Small intestine (tissue), 7 donors: ENCODE data around the gene DNAH10. TPM values are rescaled to one million over a fixed set of nuclear protein-coding genes. Genes with fewer than 3 reads are reported as not detected.

Experiments used
- DNase-seq, 2 donors: peaks; one replicate each; pipeline versions ENCODE4 v3.0.0 to v3.0.0-alpha.2; 2013
- FAIRE-seq: peaks from 2 replicates; lab custom pipeline; 2012; peaks lifted over from hg19 to GRCh38; lab: Jason Lieb, UNC
- H3K27ac ChIP-seq, 3 donors: one replicate each; pipeline ENCODE4 v1.5.1; 2013; ENCODE audit warnings: low read length in 2 of 3, mild to moderate bottlenecking in 2 of 3, control low read depth in 1 of 3, inconsistent platforms in 1 of 3, low read depth in 1 of 3, moderate library complexity in 1 of 3
- H3K27me3 ChIP-seq, 3 donors: one replicate each; pipeline ENCODE4 v1.6.1; 2013; ENCODE audit warnings: low read length in 3 of 3, inconsistent platforms in 1 of 3; ENCODE audit not compliant: control insufficient read depth in 3 of 3, insufficient read depth in 3 of 3
- H3K36me3 ChIP-seq, 3 donors: one replicate each; pipeline ENCODE4 v1.6.1; 2013; ENCODE audit warnings: low read length in 3 of 3, inconsistent platforms in 1 of 3, low read depth in 1 of 3, mild to moderate bottlenecking in 1 of 3, moderate library complexity in 1 of 3; ENCODE audit not compliant: control insufficient read depth in 3 of 3, insufficient read depth in 2 of 3
- H3K4me1 ChIP-seq, 3 donors: one replicate each; pipeline ENCODE4 v1.6.1; 2013; ENCODE audit warnings: low read length in 2 of 3, inconsistent platforms in 1 of 3, low read depth in 1 of 3, mild to moderate bottlenecking in 1 of 3, moderate library complexity in 1 of 3; ENCODE audit not compliant: control insufficient read depth in 3 of 3, insufficient read depth in 2 of 3
- H3K4me3 ChIP-seq, 3 donors: one replicate each; pipeline ENCODE4 v1.5.1; 2013; ENCODE audit warnings: low read length in 3 of 3, control low read depth in 1 of 3, inconsistent platforms in 1 of 3, low read depth in 1 of 3, mild to moderate bottlenecking in 1 of 3, moderate library complexity in 1 of 3
- H3K9me3 ChIP-seq, 2 donors: one replicate each; pipeline ENCODE4 v1.6.1; 2013; ENCODE audit warnings: low read depth in 1 of 2, low read length in 1 of 2; ENCODE audit not compliant: control insufficient read depth in 2 of 2, insufficient read depth in 1 of 2
- WGBS, 3 donors: extraction: QIAGEN DNeasy Blood & Tissue Kit; methylation state at CpG; one replicate each; pipeline ENCODE4 v1.1.7; 2013; 5-methylcytosine and 5-hydroxymethylcytosine counted together
- polyA plus RNA-seq, 4 donors: library from polyadenylated mRNA; stranded (reverse) in 3 of 4; unstranded in 1 of 4; fragments of 200-250 nt in 3 of 4; fragments of 120-200 nt in 1 of 4; gene quantifications; one replicate each; pipeline versions ENCODE4 v1.2.1 to v1.2.3, GENCODE V29; 2013
- donor health status: healthy with polysubstance abuse.
- donor health status: control.
- donor health status: control.
- donor health status: Bipolar disorder and iron deficiency.
- donor health status: healthy.

The DNAH10 gene
- polyA plus RNA-seq, 4 donors: 0.22 to 0.50 (median 0.45) TPM; not detected in 1

- Histone ChIP-seq H3K27ac (no peak overlapping the region), H3K4me3 (no peak overlapping the region), H3K9me3 (no peaks in the 10 kb centered on the region), H3K27me3 (no peaks in the 10 kb centered on the region), H3K36me3 (peaks cover 9 to 69% (median 23%) of the 10 kb centered on the region in 3 donors), H3K4me1 (no peaks in the 10 kb centered on the region)
- FAIRE-seq (no peak), DNase-seq (no peak)
- WGBS, 3 donors: 86 to 87% (median 86%) methylated on average over 5 of the region's 5 CpGs
Measured at GRCh38 chr12:123734268-123734667, 27.8 kb upstream of the DNAH10 start.

GRCh38 chr12:123741937-123742572, 20.0 kb upstream of the DNAH10 start:
- no peak overlapping the region for H3K4me3 ChIP-seq
- no peaks in the 10 kb centered on the region for H3K4me1 ChIP-seq
- DNase-seq: no peak
- H3K9me3 ChIP-seq: no peaks in the 10 kb centered on the region
- H3K27ac ChIP-seq: peak overlapping the region in 1 of 3 donors; percentile 44
- no peaks in the 10 kb centered on the region for H3K27me3 ChIP-seq
- no peak for FAIRE-seq
- WGBS, 3 donors: 80 to 91% (median 87%) methylated on average over 14 of the region's 14 CpGs
- peaks cover 16 to 63% (median 25%) of the 10 kb centered on the region in 3 donors for H3K36me3 ChIP-seq

- H3K4me3 ChIP-seq: no peak overlapping the region
- no peaks in the 10 kb centered on the region for H3K9me3 ChIP-seq
- DNase-seq (no peak), FAIRE-seq (no peak)
- WGBS, 3 donors: 73 to 84% (median 77%) methylated on average over 10 of the region's 10 CpGs
- H3K27me3 ChIP-seq: no peaks in the 10 kb centered on the region
- no peak overlapping the region for H3K27ac ChIP-seq
- peaks cover 13 to 58% (median 28%) of the 10 kb centered on the region in 3 donors for H3K36me3 ChIP-seq
- no peaks in the 10 kb centered on the region for H3K4me1 ChIP-seq
Measured at GRCh38 chr12:123743002-123743401, 19.1 kb upstream of the DNAH10 start.

- no peaks in the 10 kb centered on the region for H3K4me1 ChIP-seq
- H3K4me3 ChIP-seq: no peak overlapping the region
- H3K9me3 ChIP-seq: no peaks in the 10 kb centered on the region
- FAIRE-seq (no peak), DNase-seq (peak; percentile 22 to 24)
- H3K27ac ChIP-seq: no peak overlapping the region
- peaks cover 14 to 60% (median 21%) of the 10 kb centered on the region in 3 donors for H3K36me3 ChIP-seq
- no peaks in the 10 kb centered on the region for H3K27me3 ChIP-seq
- 66 to 77% (median 75%) methylated on average over 12 of the region's 12 CpGs for WGBS, 3 donors
Measured at GRCh38 chr12:123744836-123745235, 17.3 kb upstream of the DNAH10 start.

- 77 to 81% (median 81%) methylated on average over 5 of the region's 5 CpGs for WGBS, 3 donors
Measured at GRCh38 chr12:123747309-123747708, 14.8 kb upstream of the DNAH10 start.

GRCh38 chr12:123748161-123748560, 13.9 kb upstream of the DNAH10 start:
- 84 to 96% (median 93%) methylated on average over 6 of the region's 6 CpGs for WGBS, 3 donors

More at GRCh38 chr12:123747309-123747708, 14.8 kb upstream of the DNAH10 start:
- Histone ChIP-seq H3K9me3 (no peaks in the 10 kb centered on the region), H3K36me3 (peaks cover 13 to 60% (median 23%) of the 10 kb centered on the region in 3 donors), H3K27me3 (no peaks in the 10 kb centered on the region), H3K4me1 (no peaks in the 10 kb centered on the region), H3K27ac (no peak overlapping the region), H3K4me3 (no peak overlapping the region)
- no peak for DNase-seq
- no peak for FAIRE-seq

GRCh38 chr12:123748661-123749060, 13.4 kb upstream of the DNAH10 start:
- H3K4me1 ChIP-seq: no peaks in the 10 kb centered on the region
- peaks cover 18 to 58% (median 24%) of the 10 kb centered on the region in 3 donors for H3K36me3 ChIP-seq
- WGBS, 3 donors: 76 to 84% (median 82%) methylated on average over 4 of the region's 4 CpGs
- DNase-seq: no peak
- no peak for FAIRE-seq
- H3K27me3 ChIP-seq: no peaks in the 10 kb centered on the region
- H3K9me3 ChIP-seq: no peaks in the 10 kb centered on the region
- H3K4me3 ChIP-seq: no peak overlapping the region
- H3K27ac ChIP-seq: no peak overlapping the region

More at GRCh38 chr12:123748161-123748560, 13.9 kb upstream of the DNAH10 start:
- Histone ChIP-seq H3K27me3 (no peaks in the 10 kb centered on the region), H3K9me3 (no peaks in the 10 kb centered on the region), H3K4me1 (no peaks in the 10 kb centered on the region), H3K36me3 (peaks cover 18 to 57% (median 21%) of the 10 kb centered on the region in 3 donors), H3K27ac (no peak overlapping the region), H3K4me3 (no peak overlapping the region)
- DNase-seq: no peak
- no peak for FAIRE-seq

GRCh38 chr12:123749355-123749754, 12.7 kb upstream of the DNAH10 start:
- no peak overlapping the region for H3K27ac ChIP-seq
- no peaks in the 10 kb centered on the region for H3K4me1 ChIP-seq
- no peaks in the 10 kb centered on the region for H3K9me3 ChIP-seq
- peaks cover 18 to 62% (median 27%) of the 10 kb centered on the region in 3 donors for H3K36me3 ChIP-seq
- no peak for FAIRE-seq
- no peak for DNase-seq
- WGBS, 3 donors: 94 to 97% (median 97%) methylated on average over 10 of the region's 10 CpGs
- no peaks in the 10 kb centered on the region for H3K27me3 ChIP-seq
- H3K4me3 ChIP-seq: no peak overlapping the region
